H1 (cell line): ENCODE data around the gene PMM2. TPM values are rescaled to one million over a fixed set of nuclear protein-coding genes. Genes with fewer than 3 reads are reported as not detected.

Source experiments
- CTCF ChIA-PET: fragments of 300-600 bp; sonication (Branson Sonifier 250); formaldehyde crosslinking; loops from one replicate; lab custom pipeline; 2021; ENCODE audit not compliant: partially characterized antibody; lab: Charles Lee
- POLR2A ChIA-PET: fragments of 300-600 bp; sonication (Branson Sonifier 250); formaldehyde crosslinking; loops from one replicate; lab custom pipeline; 2021; ENCODE audit warnings: inconsistent platforms; ENCODE audit not compliant: partially characterized antibody; lab: Charles Lee
- DNase-seq, 2 experiments: peaks; one replicate each; pipeline versions ENCODE4 v3.0.0 to v3.0.0-alpha.2; 2010 to 2022; ENCODE audit warnings: low spot score in 2 of 2, low read depth in 1 of 2, mixed read lengths in 1 of 2
- FAIRE-seq: peaks from 2 replicates; lab custom pipeline; 2011; peaks lifted over from hg19 to GRCh38; lab: Jason Lieb, UNC
- H2AFZ ChIP-seq: 2 replicates; pipeline ENCODE4 v1.8.1; 2012; ENCODE audit warnings: low read length, inconsistent platforms
- H2AK5ac ChIP-seq: 2 replicates; pipeline ENCODE4 v1.6.1; 2013; ENCODE audit warnings: low read depth, low read length
- H2BK120ac ChIP-seq: replicated peaks from 2 replicates; pipeline ENCODE3; 2013; ENCODE audit warnings: low read depth, low read length, inconsistent platforms
- H2BK12ac ChIP-seq: 2 replicates; pipeline ENCODE4 v1.6.1; 2013; ENCODE audit warnings: low read depth, low read length
- H2BK15ac ChIP-seq: 2 replicates; pipeline ENCODE4 v1.6.1; 2013; ENCODE audit warnings: low read length
- H2BK20ac ChIP-seq: 2 replicates; pipeline ENCODE4 v1.6.1; 2013; ENCODE audit warnings: low read length
- H2BK5ac ChIP-seq: 2 replicates; pipeline ENCODE4 v1.6.1; 2013; ENCODE audit warnings: low read depth, low read length
- H3K14ac ChIP-seq: 2 replicates; pipeline ENCODE4 v1.6.1; 2013; ENCODE audit warnings: inconsistent platforms; ENCODE audit not compliant: insufficient read length
- H3K18ac ChIP-seq: 2 replicates; pipeline ENCODE4 v1.6.1; 2013; ENCODE audit warnings: low read length; ENCODE audit errors: extremely low read depth
- H3K23ac ChIP-seq: 2 replicates; pipeline ENCODE4 v1.6.1; 2013; ENCODE audit warnings: inconsistent platforms; ENCODE audit not compliant: insufficient read length
- H3K23me2 ChIP-seq: 2 replicates; pipeline ENCODE4 v1.6.1; 2013; ENCODE audit warnings: low read depth, low read length
- H3K27ac ChIP-seq: 2 replicates; pipeline ENCODE4 v1.6.1; 2011; ENCODE audit warnings: low read depth, low read length, inconsistent platforms
- H3K27me3 ChIP-seq, 4 experiments: replicated peaks in 1 of 4; 1 replicate in 1 of 4; 2 replicates in 3 of 4; pipeline versions ENCODE4 v1.6.1 to v1.8.1; 2011 to 2013; ENCODE audit warnings: low read length in 3 of 4, mild to moderate bottlenecking in 3 of 4, inconsistent platforms in 2 of 4, mixed read lengths in 2 of 4, moderate library complexity in 1 of 4; ENCODE audit not compliant: control insufficient read depth in 3 of 4, insufficient read depth in 3 of 4; ENCODE audit errors: extremely low read depth in 1 of 4
- H3K36me3 ChIP-seq, 4 experiments: 2 replicates each; pipeline versions ENCODE4 v1.6.1 to v1.8.1; 2011 to 2013; ENCODE audit warnings: mild to moderate bottlenecking in 4 of 4, low read length in 3 of 4, moderate library complexity in 2 of 4, control low read depth in 1 of 4, inconsistent platforms in 1 of 4; ENCODE audit not compliant: insufficient read depth in 4 of 4, control insufficient read depth in 2 of 4
- H3K4ac ChIP-seq: replicated peaks from 2 replicates; pipeline ENCODE3; 2013; ENCODE audit warnings: low read length, low read depth, mixed read lengths, inconsistent platforms; ENCODE audit not compliant: insufficient read length
- H3K4me1 ChIP-seq, 4 experiments: replicated peaks in 1 of 4; 1 replicate in 1 of 4; 2 replicates in 3 of 4; pipeline versions ENCODE4 v1.6.1 to v1.8.1; 2011 to 2013; ENCODE audit warnings: low read length in 3 of 4, inconsistent platforms in 2 of 4, mixed read lengths in 1 of 4; ENCODE audit not compliant: insufficient read depth in 4 of 4, control insufficient read depth in 3 of 4
- H3K4me2 ChIP-seq, 2 experiments: 2 replicates each; pipeline versions ENCODE4 v1.6.1 to v1.8.1; 2011 to 2013; ENCODE audit warnings: low read depth in 2 of 2, low read length in 2 of 2, control low read depth in 1 of 2, inconsistent platforms in 1 of 2, mild to moderate bottlenecking in 1 of 2; ENCODE audit not compliant: insufficient read depth in 1 of 2
- H3K4me3 ChIP-seq, 4 experiments: fragments of 200-600, 300-600 bp in 1 of 4; sonication (generic), shearing (Covaris generic), sonication (Bioruptor Twin) in 1 of 4; 2 replicates each; pipeline versions ENCODE4 v1.5.1 to v1.8.1; 2011 to 2016; ENCODE audit warnings: low read length in 4 of 4, low read depth in 3 of 4, control low read depth in 2 of 4, inconsistent platforms in 2 of 4, mild to moderate bottlenecking in 2 of 4, mixed read lengths in 1 of 4, moderate library complexity in 1 of 4; ENCODE audit not compliant: insufficient read depth in 2 of 4; ENCODE audit errors: extremely low read depth in 1 of 4
- H3K56ac ChIP-seq: replicated peaks from 2 replicates; pipeline ENCODE3; 2013; ENCODE audit warnings: low read depth, mild to moderate bottlenecking, mixed read lengths, low read length, inconsistent platforms; ENCODE audit not compliant: insufficient read length
- H3K79me1 ChIP-seq: 2 replicates; pipeline ENCODE4 v1.6.1; 2013; ENCODE audit warnings: low read depth, low read length, control low read depth
- H3K79me2 ChIP-seq, 2 experiments: 2 replicates each; pipeline versions ENCODE4 v1.6.1 to v1.8.1; 2012 to 2013; ENCODE audit warnings: low read length in 2 of 2, mild to moderate bottlenecking in 2 of 2, inconsistent platforms in 1 of 2; ENCODE audit not compliant: insufficient read depth in 2 of 2, control insufficient read depth in 1 of 2
- H3K9ac ChIP-seq, 4 experiments: replicated peaks in 1 of 4; 1 replicate in 1 of 4; 2 replicates in 3 of 4; pipeline versions ENCODE4 v1.6.1 to v1.8.1; 2011 to 2013; ENCODE audit warnings: low read depth in 3 of 4, low read length in 3 of 4, control low read depth in 2 of 4, mild to moderate bottlenecking in 2 of 4, moderate library complexity in 2 of 4, inconsistent platforms in 1 of 4; ENCODE audit errors: extremely low read depth in 1 of 4
- H3K9me3 ChIP-seq, 2 experiments: 2 replicates each; pipeline versions ENCODE4 v1.6.1 to v1.8.1; 2012 to 2013; ENCODE audit warnings: mild to moderate bottlenecking in 2 of 2, moderate library complexity in 2 of 2, control low read depth in 1 of 2, inconsistent platforms in 1 of 2, low read depth in 1 of 2, low read length in 1 of 2, mixed read lengths in 1 of 2; ENCODE audit not compliant: insufficient read depth in 2 of 2
- H4K20me1 ChIP-seq, 2 experiments: replicated peaks in 1 of 2; 2 replicates each; pipeline versions ENCODE3 to v1.8.1; 2011 to 2013; ENCODE audit warnings: inconsistent platforms in 2 of 2, low read length in 2 of 2, mild to moderate bottlenecking in 1 of 2; ENCODE audit not compliant: insufficient read depth in 2 of 2, control insufficient read depth in 1 of 2
- H4K5ac ChIP-seq: 2 replicates; pipeline ENCODE4 v1.6.1; 2013; ENCODE audit warnings: low read length, low read depth, mixed read lengths, inconsistent platforms; ENCODE audit not compliant: insufficient read length
- H4K8ac ChIP-seq: 2 replicates; pipeline ENCODE4 v1.8.0; 2013; ENCODE audit warnings: mild to moderate bottlenecking, moderate library complexity, low read length, inconsistent platforms; ENCODE audit not compliant: insufficient read depth; ENCODE audit errors: extremely low read depth
- H4K91ac ChIP-seq: replicated peaks from 2 replicates; pipeline ENCODE3; 2013; ENCODE audit warnings: low read length, mixed read lengths, inconsistent platforms; ENCODE audit not compliant: insufficient read length
- JUN ChIP-seq: IDR thresholded peaks from 2 replicates; pipeline ENCODE4 v1.6.1; 2011; ENCODE audit warnings: low read depth, mild to moderate bottlenecking, improper control_type of control experiment, low read length
- KDM5A ChIP-seq: fragments of 200-600 bp; IDR thresholded peaks from 2 replicates; pipeline ENCODE4 v1.7.1; 2012; ENCODE audit warnings: mild to moderate bottlenecking, low read length, inconsistent platforms, mixed read lengths
- SP2 ChIP-seq: IDR thresholded peaks from 2 replicates; pipeline ENCODE4 v1.6.1; 2012; ENCODE audit warnings: mild to moderate bottlenecking, low read length, inconsistent platforms
- SUZ12 ChIP-seq: fragments of 200-600 bp; sonication (generic); IDR thresholded peaks from 2 replicates; pipeline ENCODE4 v1.6.1; 2012; ENCODE audit warnings: mild to moderate bottlenecking, inconsistent platforms, low read length, moderate library complexity, mixed read lengths
- YY1 ChIP-seq: IDR thresholded peaks from 2 replicates; pipeline ENCODE4 v1.6.1; 2011; ENCODE audit warnings: low read depth, mild to moderate bottlenecking, low read length
- WGBS, 2 experiments: shearing (Covaris generic) in 1 of 2; methylation state at CpG; one replicate each; pipeline versions ENCODE4 v1.1.6 to v1.1.7; 2013 to 2015; ENCODE audit warnings: low lambda C conversion rate in 2 of 2, mixed read lengths in 2 of 2, inconsistent platforms in 1 of 2, low coverage in 1 of 2, missing lambda C conversion rate in 1 of 2; ENCODE audit not compliant: insufficient replicate concordance in 2 of 2, insufficient coverage in 1 of 2, insufficient read length in 1 of 2; ENCODE audit errors: extremely low coverage in 1 of 2, missing lambda C conversion rate in 1 of 2; 5-methylcytosine and 5-hydroxymethylcytosine counted together
- polyA plus RNA-seq, 7 experiments: library from polyadenylated mRNA; depleted of rRNA in 3 of 7; stranded (reverse) in 5 of 7; unstranded in 2 of 7; fragments of >200 nt in 5 of 7; fragments of 200-250 nt in 2 of 7; gene quantifications; 1 replicate in 5 of 7; 2 replicates in 1 of 7; 4 replicates in 1 of 7; pipeline versions ENCODE4 v1.2.1 to v1.2.3, GENCODE V29; 2011 to 2013; ENCODE audit warnings: missing spikeins in 2 of 7, mixed read lengths in 2 of 7
- total RNA-seq: library from RNA; stranded (reverse); fragmentation: NEBNext Ultra II Directional; extraction: Animal tissue kit (Norgen Biotek cat#: 25700); gene quantifications from 2 replicates; pipeline ENCODE4 v1.2.1, GENCODE V29; 2021

Gene PMM2
- total and polyA plus RNA-seq, 2 of the 8 experiments (the other 6 are each of a cell fraction or from before 2014, with no cell fraction given): 26.2 to 49.4 TPM

DNA sequence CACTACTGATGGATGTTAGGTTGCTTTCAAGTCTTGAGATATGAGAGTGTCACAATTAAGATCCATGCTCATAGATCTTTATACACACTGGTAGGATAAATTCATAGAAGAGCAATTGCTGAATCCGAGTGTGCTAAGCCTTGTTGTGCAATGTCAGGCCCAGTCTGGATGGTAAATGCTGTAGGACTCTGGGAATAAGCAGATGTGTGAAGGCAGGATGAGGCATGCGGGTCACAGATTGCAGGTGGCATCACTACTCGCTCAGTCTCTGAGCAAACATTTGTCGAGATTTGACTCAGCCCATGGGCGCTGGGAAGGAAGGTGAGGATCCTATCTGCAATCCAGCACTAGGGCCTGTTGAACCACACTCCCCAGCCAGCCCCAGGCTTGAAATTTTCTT lies 40.9 kb upstream of the PMM2 start:
- Histone ChIP-seq H3K36me3 (no peaks in the 10 kb centered on the region; a peak in 1 of 8 replicates), H3K4ac (no peak overlapping the region), H2BK15ac (0 out of 2 replicates have a peak overlapping the region, but pooled peaks have one; percentile 40), H3K27me3 (no peaks in the 10 kb centered on the region), H3K4me3 (no peak overlapping the region), H3K23ac (no peak overlapping the region), H3K18ac (no peak overlapping the region), H3K4me1 (no peaks in the 10 kb centered on the region), H3K23me2 (no peaks in the 10 kb centered on the region), H3K14ac (no peak overlapping the region), H4K20me1 (no peaks in the 10 kb centered on the region), H2BK20ac (no peak overlapping the region), H4K5ac (no peak overlapping the region), H4K91ac (no peak overlapping the region), H3K4me2 (no peak overlapping the region), H2BK5ac (no peak overlapping the region), H3K9ac (no peak overlapping the region), H3K79me2 (no peaks in the 10 kb centered on the region; a peak in 1 of 4 replicates), H4K8ac (no peak overlapping the region), H3K27ac (no peak overlapping the region), H2BK12ac (no peak overlapping the region), H2BK120ac (no peak overlapping the region), H3K79me1 (no peaks in the 10 kb centered on the region), H3K56ac (no peak overlapping the region), H2AFZ (no peak overlapping the region), H2AK5ac (no peak overlapping the region), H3K9me3 (no peaks in the 10 kb centered on the region)
- CTCF ChIA-PET: interaction anchor here (0.6 to 2.2 kb wide), 2 partner anchors 121 to 123 kb away, joined by 3 to 5 read pairs; no protein-coding TSS in a partner anchor
- no peak for DNase-seq
- 91% methylated on average over 5 of the region's 5 CpGs; no CpG with 5 or more reads in 1 of the 2 experiments for WGBS, 2 experiments
- POLR2A ChIA-PET: no interaction called here
- no peak for FAIRE-seq
- TF ChIP-seq JUN: no peak
- TF ChIP-seq SUZ12: no peak
- TF ChIP-seq YY1: no peak
- TF ChIP-seq SP2: no peak
- TF ChIP-seq KDM5A: no peak
